PC-3 (cell line): ENCODE measurements around the gene MANF. TPM values are rescaled to one million over a fixed set of nuclear protein-coding genes. Genes with fewer than 3 reads are reported as not detected.

Source experiments
- ATAC-seq: fragments of 200-7000 bp; cut with Tn5 transposase; 2 replicates; pipeline ENCODE4 v1.9.1; 2020; ENCODE audit warnings: mild to moderate bottlenecking, moderate library complexity
- BruUV-seq: library from RNA; stranded (reverse); fragments of 400-500 nt; replicated peaks from 2 replicates; lab custom pipeline; 2021; lab: Mats Ljungman, UMichigan
- CTCF ChIA-PET: fragments of 300-600 bp; sonication (Branson Sonifier 250); formaldehyde crosslinking; loops from one replicate; lab custom pipeline; 2022; ENCODE audit warnings: antibody characterized with exemption; lab: Charles Lee
- POLR2A ChIA-PET: fragments of 300-600 bp; sonication (Branson Sonifier 250); formaldehyde crosslinking; loops from one replicate; lab custom pipeline; 2022; ENCODE audit warnings: antibody characterized with exemption; ENCODE audit not compliant: unreplicated experiment; lab: Charles Lee
- DNase-seq: peaks from one replicate; pipeline ENCODE4 v3.0.0-alpha.2; 2015
- H2AFZ ChIP-seq: fragments of 300-600 bp; sonication (generic); 2 replicates; pipeline ENCODE4 v1.6.0; 2016; ENCODE audit warnings: antibody characterized with exemption, low read length
- H3F3A ChIP-seq: fragments of 300-600 bp; sonication (generic); one replicate; pipeline ENCODE4 v1.6.0; 2017; ENCODE audit warnings: antibody characterized with exemption, low read length, control low read depth, mild to moderate bottlenecking; ENCODE audit not compliant: unreplicated experiment
- H3K27ac ChIP-seq: fragments of 300-600 bp; sonication (generic); 2 replicates; pipeline ENCODE4 v1.5.1; 2016; ENCODE audit warnings: mild to moderate bottlenecking, low read length
- H3K27me3 ChIP-seq: fragments of 300-600 bp; sonication (generic); 2 replicates; pipeline ENCODE4 v1.6.1; 2016; ENCODE audit warnings: low read length, mixed read lengths
- H3K36me3 ChIP-seq: fragments of 300-600 bp; sonication (generic); 2 replicates; pipeline ENCODE4 v1.6.1; 2016; ENCODE audit warnings: low read depth, mixed run types, low read length, mixed read lengths
- H3K4me1 ChIP-seq: fragments of 300-600 bp; sonication (generic); 2 replicates; pipeline ENCODE4 v1.5.1; 2016; ENCODE audit warnings: low read length; ENCODE audit not compliant: insufficient read depth
- H3K4me2 ChIP-seq: fragments of 300-600 bp; sonication (generic); 2 replicates; pipeline ENCODE4 v1.6.0; 2016; ENCODE audit warnings: low read length
- H3K4me3 ChIP-seq: fragments of 300-600 bp; sonication (generic); 2 replicates; pipeline ENCODE4 v1.5.1; 2016; ENCODE audit warnings: mild to moderate bottlenecking, low read length, mixed read lengths
- H3K79me2 ChIP-seq: fragments of 300-600 bp; sonication (generic); 2 replicates; pipeline ENCODE4 v1.6.1; 2017; ENCODE audit warnings: low read length, mixed read lengths
- H3K9ac ChIP-seq: fragments of 300-600 bp; sonication (generic); 2 replicates; pipeline ENCODE4 v1.6.0; 2016; ENCODE audit warnings: mild to moderate bottlenecking, low read length
- H3K9me2 ChIP-seq: fragments of 300-600 bp; sonication (generic); replicated peaks from 2 replicates; pipeline ENCODE4 v1.6.1; 2016; ENCODE audit warnings: mixed run types, low read length, mixed read lengths
- H3K9me3 ChIP-seq: fragments of 300-600 bp; sonication (generic); 2 replicates; pipeline ENCODE4 v1.6.1; 2016; ENCODE audit warnings: low read length, mixed read lengths
- H4K20me1 ChIP-seq: fragments of 300-600 bp; sonication (generic); 2 replicates; pipeline ENCODE4 v1.6.1; 2016; ENCODE audit warnings: low read length, mixed read lengths
- EZH2 ChIP-seq: fragments of 300-600 bp; sonication (generic); IDR thresholded peaks from one replicate; pipeline ENCODE4 v1.6.1; 2017; ENCODE audit warnings: antibody characterized with exemption, mild to moderate bottlenecking, low read length; ENCODE audit not compliant: unreplicated experiment
- EZH2phosphoT487 ChIP-seq: fragments of 300-600 bp; sonication (generic); IDR thresholded peaks from 2 replicates; pipeline ENCODE4 v1.6.1; 2018; ENCODE audit warnings: mild to moderate bottlenecking, antibody characterized with exemption, low read length, borderline replicate concordance
- intact Hi-C: fragments of 100-400 bp; cut with micrococcal nuclease; formaldehyde crosslinking; loops from 2 replicates; pipeline ENCODE4 v1.9.0; 2023
- total RNA-seq: library from RNA; depleted of rRNA; stranded (reverse); fragments of >200 nt; gene quantifications from 2 replicates; pipeline ENCODE4 v1.2.3, GENCODE V29; 2014
- TF ChIP-seq, protein P1 (sequence below): fragments of 300-600 bp; sonication (generic); conservative IDR thresholded peaks from 2 replicates; pipeline ENCODE4 v1.5.1; 2017; ENCODE audit warnings: antibody characterized with exemption, low read depth, mild to moderate bottlenecking, low read length

Gene MANF
- total RNA-seq, 1 experiment from 2014 or later: 200 TPM

DNA sequence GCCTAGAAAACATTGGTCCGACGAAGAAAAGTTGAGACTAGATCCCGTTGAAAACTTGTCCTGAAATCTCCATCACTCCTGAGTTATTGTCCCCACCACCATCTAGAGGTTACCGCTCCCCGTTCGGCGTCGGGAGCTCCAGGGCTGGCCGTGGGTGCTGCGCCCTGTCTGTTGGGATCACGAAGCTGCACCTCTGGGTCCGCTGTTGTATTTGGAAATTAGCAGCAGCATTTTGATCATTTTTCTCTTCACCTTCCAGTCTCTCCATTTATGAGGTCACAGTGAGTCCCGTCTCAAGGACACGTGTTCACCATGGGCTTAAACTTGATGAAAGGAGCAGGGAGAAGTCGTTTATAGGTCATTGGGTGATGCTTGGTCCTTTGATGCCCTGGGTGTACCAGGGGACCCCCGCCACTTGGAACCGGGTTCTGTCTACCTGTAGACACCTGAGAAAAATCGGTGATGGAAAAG, 565 bp downstream of the MANF start:
- ATAC-seq (no peak), DNase-seq (no peak)
- peak overlapping the region; percentile 41 for H3K27ac ChIP-seq
- intact Hi-C loops: loop anchor here (1.0 to 10.0 kb wide), 3 partner anchors 289 to 1033 kb away; partner anchors contain the start of genes CYB561D2, NPRL2 and TEX264
- no peak overlapping the region for H2AFZ ChIP-seq
- TF ChIP-seq, protein P1, sequence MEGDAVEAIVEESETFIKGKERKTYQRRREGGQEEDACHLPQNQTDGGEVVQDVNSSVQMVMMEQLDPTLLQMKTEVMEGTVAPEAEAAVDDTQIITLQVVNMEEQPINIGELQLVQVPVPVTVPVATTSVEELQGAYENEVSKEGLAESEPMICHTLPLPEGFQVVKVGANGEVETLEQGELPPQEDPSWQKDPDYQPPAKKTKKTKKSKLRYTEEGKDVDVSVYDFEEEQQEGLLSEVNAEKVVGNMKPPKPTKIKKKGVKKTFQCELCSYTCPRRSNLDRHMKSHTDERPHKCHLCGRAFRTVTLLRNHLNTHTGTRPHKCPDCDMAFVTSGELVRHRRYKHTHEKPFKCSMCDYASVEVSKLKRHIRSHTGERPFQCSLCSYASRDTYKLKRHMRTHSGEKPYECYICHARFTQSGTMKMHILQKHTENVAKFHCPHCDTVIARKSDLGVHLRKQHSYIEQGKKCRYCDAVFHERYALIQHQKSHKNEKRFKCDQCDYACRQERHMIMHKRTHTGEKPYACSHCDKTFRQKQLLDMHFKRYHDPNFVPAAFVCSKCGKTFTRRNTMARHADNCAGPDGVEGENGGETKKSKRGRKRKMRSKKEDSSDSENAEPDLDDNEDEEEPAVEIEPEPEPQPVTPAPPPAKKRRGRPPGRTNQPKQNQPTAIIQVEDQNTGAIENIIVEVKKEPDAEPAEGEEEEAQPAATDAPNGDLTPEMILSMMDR: no peak
- TF ChIP-seq EZH2phosphoT487 (no peak), EZH2 (no peak)
- ChIA-PET POLR2A (interaction anchor here (0.6 to 1.1 kb wide), 13 partner anchors 16 to 784 kb away, joined by 3 to 13 read pairs (median 5); partner anchors contain the start of genes DCAF1 and MAPKAPK3), CTCF (interaction anchor here (0.6 to 0.7 kb wide), 3 partner anchors 26 to 1191 kb away, joined by 3 to 4 read pairs (median 4); no protein-coding TSS in a partner anchor)
- H3K4me3 ChIP-seq: peak overlapping the region; percentile 85
- no peaks in the 10 kb centered on the region for H3K9me2 ChIP-seq
- H3K79me2 ChIP-seq: peaks cover 53% of the 10 kb centered on the region
- peak overlapping the region; percentile 98 for H3K4me2 ChIP-seq
- no peaks in the 10 kb centered on the region for H3F3A ChIP-seq
- H4K20me1 ChIP-seq: peaks cover 21% of the 10 kb centered on the region
- no peaks in the 10 kb centered on the region for H3K9me3 ChIP-seq
- peaks cover 43% of the 10 kb centered on the region for H3K4me1 ChIP-seq
- peaks cover 33% of the 10 kb centered on the region for H3K36me3 ChIP-seq
- peak overlapping the region; percentile 99 for H3K9ac ChIP-seq
- no peaks in the 10 kb centered on the region for H3K27me3 ChIP-seq
- no TSS peak for BruUV-seq

DNA sequence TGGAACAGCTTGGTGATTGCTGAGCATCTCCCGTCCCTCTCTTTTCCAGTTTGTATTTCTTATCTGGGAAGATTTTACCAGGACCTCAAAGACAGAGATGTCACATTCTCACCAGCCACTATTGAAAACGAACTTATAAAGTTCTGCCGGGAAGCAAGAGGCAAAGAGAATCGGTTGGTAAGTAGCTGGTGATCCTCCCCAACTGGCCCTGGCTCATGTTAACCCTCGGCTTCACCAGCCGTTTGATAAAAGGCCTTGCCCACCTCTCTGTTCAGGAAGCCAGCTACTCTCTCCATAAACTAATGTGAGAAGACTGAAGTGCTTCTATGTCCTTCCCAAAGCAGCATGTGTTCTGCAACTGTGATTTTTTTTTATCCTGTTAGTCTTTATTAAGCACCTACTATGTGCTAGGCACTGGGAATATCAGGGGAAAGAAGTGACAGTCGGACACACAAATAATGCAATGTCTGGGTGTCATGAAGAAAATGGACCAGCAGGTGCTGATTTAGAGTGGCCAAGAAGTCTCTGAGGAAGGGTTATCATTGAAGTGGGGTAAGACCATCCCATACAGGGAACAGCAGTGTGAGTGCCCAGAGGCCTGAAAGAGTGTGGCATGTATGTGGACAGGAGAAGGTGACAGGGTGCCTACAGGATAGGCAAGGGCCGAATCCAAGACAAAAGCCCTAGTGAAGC, 1.2 kb downstream of the MANF start:
- DNase-seq (no peak), ATAC-seq (no peak)
- Histone ChIP-seq H3K79me2 (peaks cover 53% of the 10 kb centered on the region), H3K4me1 (peaks cover 45% of the 10 kb centered on the region), H4K20me1 (peaks cover 21% of the 10 kb centered on the region), H3K9me2 (no peaks in the 10 kb centered on the region), H3K4me2 (peak overlapping the region; percentile 98), H3K9me3 (no peaks in the 10 kb centered on the region), H3K27ac (no peak overlapping the region), H3K36me3 (peaks cover 33% of the 10 kb centered on the region), H2AFZ (no peak overlapping the region), H3K9ac (peak overlapping the region; percentile 99), H3K4me3 (peak overlapping the region; percentile 85), H3K27me3 (no peaks in the 10 kb centered on the region), H3F3A (no peaks in the 10 kb centered on the region)
- intact Hi-C loops: loop anchor here (5.0 to 10.0 kb wide), 2 partner anchors 288 to 1034 kb away; partner anchors contain the start of genes CYB561D2, NPRL2 and TEX264
- CTCF ChIA-PET: no interaction called here
- TF ChIP-seq EZH2: no peak
- TF ChIP-seq EZH2phosphoT487: no peak
- TF ChIP-seq, protein P1: no peak
- TSS peak; percentile 51 for BruUV-seq
- POLR2A ChIA-PET: interaction anchor here (0.6 kb wide), 2 partner anchors 68 to 626 kb away, joined by 5 to 12 read pairs; no protein-coding TSS in a partner anchor
